GM20000 (cell line): ENCODE results near the gene PRTFDC1.

Experiments
- DNase-seq: peaks from one replicate; pipeline ENCODE4 v3.0.0; 2012; ENCODE audit warnings: low spot score
- CTCF ChIP-seq: IDR thresholded peaks from 2 replicates; pipeline ENCODE4 v1.5.1; 2012; ENCODE audit warnings: mild to moderate bottlenecking, control low read depth; ENCODE audit errors: extremely low read depth, missing control alignments

PRTFDC1 gene

GRCh38 chr10:24938525-24938924, 13.9 kb downstream of the PRTFDC1 start:
- no peak for DNase-seq
- no peak for TF ChIP-seq CTCF

GRCh38 chr10:24938076-24938475, 14.3 kb downstream of the PRTFDC1 start:
- TF ChIP-seq CTCF: no peak
- no peak for DNase-seq

GRCh38 chr10:24935504-24936292, 16.7 kb downstream of the PRTFDC1 start:
- no peak for TF ChIP-seq CTCF
- no peak for DNase-seq

- DNase-seq: no peak
- TF ChIP-seq CTCF: no peak
These were observed 21.2 kb downstream of the PRTFDC1 start for GRCh38 chr10:24931236-24931635.

- no peak for DNase-seq
These were observed 22.0 kb downstream of the PRTFDC1 start for GRCh38 chr10:24930427-24930826.

GRCh38 chr10:24929904-24930303, 22.5 kb downstream of the PRTFDC1 start:
- no peak for DNase-seq
- no peak for TF ChIP-seq CTCF

More at GRCh38 chr10:24930427-24930826, 22.0 kb downstream of the PRTFDC1 start:
- TF ChIP-seq CTCF: no peak

GRCh38 chr10:24929056-24929544, 23.3 kb downstream of the PRTFDC1 start:
- no peak for TF ChIP-seq CTCF

More at GRCh38 chr10:24929056-24929544, 23.3 kb downstream of the PRTFDC1 start:
- DNase-seq: no peak
